HCT116 (cell line): ENCODE results near the gene SRGAP1. TPM values are rescaled to one million over a fixed set of nuclear protein-coding genes. Genes with fewer than 3 reads are reported as not detected.

Experiments
- ATAC-seq: fragments of 200-7000 bp; cut with Tn5 transposase; 2 replicates; pipeline ENCODE4 v1.9.1; 2020; ENCODE audit warnings: mild to moderate bottlenecking, moderate library complexity
- BruUV-seq: library from RNA; stranded (reverse); fragments of 400-500 nt; replicated peaks from 2 replicates; lab custom pipeline; 2021; lab: Mats Ljungman, UMichigan
- CTCF ChIA-PET: fragments of 300-600 bp; sonication (Branson Sonifier 250); formaldehyde crosslinking; loops from one replicate; lab custom pipeline; 2021; ENCODE audit warnings: antibody characterized with exemption; lab: Charles Lee
- POLR2A ChIA-PET: fragments of 300-600, 350-600 bp; sonication (Branson Sonifier 250); formaldehyde crosslinking; loops from one replicate; lab custom pipeline; 2021; ENCODE audit warnings: antibody characterized with exemption; lab: Charles Lee
- RAD21 ChIA-PET, 2 experiments: fragments of 300-600 bp; sonication (Branson Sonifier 250); formaldehyde crosslinking; loops; one replicate each; lab custom pipeline; 2023; ENCODE audit warnings: low total read pairs in 2 of 2; ENCODE audit not compliant: uncharacterized antibody in 2 of 2, unreplicated experiment in 2 of 2, low non-redundant PET in 1 of 2; lab: Charles Lee
- DNase-seq: peaks from one replicate; pipeline ENCODE4 v3.0.0-alpha.2; 2010; ENCODE audit warnings: low read depth, low spot score
- H2AFZ ChIP-seq: fragments of 200-600 bp; shearing (Covaris generic), sonication (generic); 2 replicates; pipeline ENCODE4 v1.6.1; 2017; ENCODE audit warnings: low read depth, mixed run types, mixed read lengths, antibody characterized with exemption, low read length; ENCODE audit not compliant: poor library complexity, severe bottlenecking
- H3K27ac ChIP-seq: 2 replicates; pipeline ENCODE4 v1.5.1; 2012; ENCODE audit warnings: low read depth, low read length
- H3K27me3 ChIP-seq: fragments of 200-600 bp; sonication (generic); 2 replicates; pipeline ENCODE4 v1.6.1; 2016; ENCODE audit warnings: mixed run types, low read length, mixed read lengths; ENCODE audit not compliant: insufficient read depth
- H3K36me3 ChIP-seq, 2 experiments: fragments of 200-500 bp in 1 of 2; fragments of 200-600 bp in 1 of 2; sonication (Bioruptor generic) in 1 of 2; sonication (generic) in 1 of 2; 2 replicates each; pipeline versions ENCODE4 v1.5.1 to v1.6.1; 2014 to 2016; ENCODE audit warnings: low read length in 2 of 2, inconsistent platforms in 1 of 2, mixed read lengths in 1 of 2, mixed run types in 1 of 2; ENCODE audit not compliant: insufficient read depth in 2 of 2, control insufficient read depth in 1 of 2
- H3K4me1 ChIP-seq, 2 experiments: fragments of 200-600 bp in 1 of 2; sonication (generic) in 1 of 2; 2 replicates each; pipeline versions ENCODE4 v1.5.1 to v1.6.1; 2012 to 2017; ENCODE audit warnings: low read length in 2 of 2, inconsistent platforms in 1 of 2, mild to moderate bottlenecking in 1 of 2, mixed read lengths in 1 of 2, mixed run types in 1 of 2, moderate library complexity in 1 of 2; ENCODE audit not compliant: insufficient read depth in 2 of 2, control insufficient read depth in 1 of 2
- H3K4me2 ChIP-seq: fragments of 200-600 bp; sonication (generic); 2 replicates; pipeline ENCODE4 v1.6.1; 2017; ENCODE audit warnings: mixed run types, low read length, mixed read lengths
- H3K4me3 ChIP-seq, 2 experiments: fragments of 200-600 bp in 1 of 2; sonication (generic) in 1 of 2; replicated peaks in 1 of 2; 2 replicates each; pipeline ENCODE4 v1.5.1; 2011 to 2016; ENCODE audit warnings: low read length in 2 of 2, control low read depth in 1 of 2, low read depth in 1 of 2, mild to moderate bottlenecking in 1 of 2, mixed read lengths in 1 of 2, mixed run types in 1 of 2
- H3K79me2 ChIP-seq: fragments of 200-600 bp; sonication (generic); 2 replicates; pipeline ENCODE4 v1.6.1; 2017; ENCODE audit warnings: mild to moderate bottlenecking, mixed run types, low read length, moderate library complexity, mixed read lengths; ENCODE audit not compliant: insufficient read depth
- H3K9ac ChIP-seq: fragments of 200-600 bp; sonication (generic); 2 replicates; pipeline ENCODE4 v1.6.1; 2016; ENCODE audit warnings: low read length, mixed read lengths
- H3K9me2 ChIP-seq: fragments of 200-600 bp; sonication (generic), shearing (Covaris generic); 2 replicates; pipeline ENCODE4 v1.6.1; 2017; ENCODE audit warnings: mixed run types, mild to moderate bottlenecking, moderate library complexity; ENCODE audit not compliant: insufficient read depth
- H3K9me3 ChIP-seq, 2 experiments: fragments of 200-500 bp in 1 of 2; fragments of 200-600 bp in 1 of 2; sonication (Bioruptor generic) in 1 of 2; sonication (generic) in 1 of 2; 2 replicates each; pipeline ENCODE4 v1.6.1; 2014 to 2017; ENCODE audit warnings: low read length in 2 of 2, mixed read lengths in 2 of 2, inconsistent platforms in 1 of 2, low read depth in 1 of 2, mild to moderate bottlenecking in 1 of 2, mixed run types in 1 of 2, moderate library complexity in 1 of 2; ENCODE audit not compliant: control insufficient read depth in 1 of 2, insufficient read depth in 1 of 2
- H4K20me1 ChIP-seq: fragments of 200-600 bp; sonication (generic), shearing (Covaris generic); 2 replicates; pipeline ENCODE4 v1.6.1; 2017; ENCODE audit warnings: mixed run types, mild to moderate bottlenecking, moderate library complexity; ENCODE audit not compliant: insufficient read depth
- ATF3 ChIP-seq: IDR thresholded peaks from 2 replicates; pipeline ENCODE4 v1.6.1; 2012
- CEBPB ChIP-seq: IDR thresholded peaks from 2 replicates; pipeline ENCODE4 v1.6.1; 2012; ENCODE audit warnings: low read depth
- CTCF ChIP-seq, 3 experiments: fragments of 200-600 bp in 1 of 3; sonication (generic) in 1 of 3; IDR thresholded peaks in 2 of 3; conservative IDR thresholded peaks in 1 of 3; 2 replicates each; pipeline ENCODE4 v1.5.1; 2012 to 2017; ENCODE audit warnings: low read depth in 2 of 3, low read length in 2 of 3, antibody characterized with exemption in 1 of 3, borderline replicate concordance in 1 of 3, control low read depth in 1 of 3, mild to moderate bottlenecking in 1 of 3, mixed read lengths in 1 of 3, mixed run types in 1 of 3, moderate library complexity in 1 of 3; ENCODE audit not compliant: insufficient read depth in 1 of 3
- EGR1 ChIP-seq: IDR thresholded peaks from 2 replicates; pipeline ENCODE4 v1.6.1; 2012; ENCODE audit warnings: low read depth
- ELF1 ChIP-seq: IDR thresholded peaks from 2 replicates; pipeline ENCODE4 v1.6.1; 2012; ENCODE audit warnings: low read depth, borderline replicate concordance
- EZH2 ChIP-seq: fragments of 200-600 bp; sonication (generic); IDR thresholded peaks from 2 replicates; pipeline ENCODE4 v1.6.1; 2017; ENCODE audit warnings: antibody characterized with exemption, mixed run types
- EZH2phosphoT487 ChIP-seq: fragments of 200-600 bp; IDR thresholded peaks from 2 replicates; pipeline ENCODE4 v1.6.1; 2018; ENCODE audit warnings: antibody characterized with exemption, borderline replicate concordance
- FOSL1 ChIP-seq: IDR thresholded peaks from 2 replicates; pipeline ENCODE4 v1.6.1; 2012; ENCODE audit warnings: low read depth
- JUND ChIP-seq: IDR thresholded peaks from 2 replicates; pipeline ENCODE4 v1.6.1; 2012
- MAX ChIP-seq: IDR thresholded peaks from 2 replicates; pipeline ENCODE4 v1.6.1; 2012
- POLR2A ChIP-seq: IDR thresholded peaks from 2 replicates; pipeline ENCODE4 v1.7.0; 2011; ENCODE audit warnings: borderline replicate concordance; ENCODE audit not compliant: insufficient read depth, insufficient read length; ENCODE audit errors: extremely low read depth
- POLR2AphosphoS5 ChIP-seq: IDR thresholded peaks from 2 replicates; pipeline ENCODE4 v1.6.1; 2011; ENCODE audit warnings: mild to moderate bottlenecking, low read depth, low read length, moderate library complexity
- RAD21 ChIP-seq: IDR thresholded peaks from 2 replicates; pipeline ENCODE4 v1.6.1; 2012; ENCODE audit warnings: low read depth, mild to moderate bottlenecking
- SIN3A ChIP-seq: IDR thresholded peaks from 2 replicates; pipeline ENCODE4 v1.6.1; 2012; ENCODE audit warnings: low read depth
- SP1 ChIP-seq: IDR thresholded peaks from 2 replicates; pipeline ENCODE4 v1.6.1; 2012; ENCODE audit warnings: low read depth
- SRF ChIP-seq: IDR thresholded peaks from 2 replicates; pipeline ENCODE4 v1.6.1; 2012; ENCODE audit warnings: low read depth
- TCF7L2 ChIP-seq: IDR thresholded peaks from 2 replicates; pipeline ENCODE4 v1.7.0; 2011; ENCODE audit warnings: borderline replicate concordance, inconsistent platforms; ENCODE audit not compliant: insufficient read depth, insufficient read length; ENCODE audit errors: extremely low read depth
- YY1 ChIP-seq: IDR thresholded peaks from 2 replicates; pipeline ENCODE4 v1.6.1; 2011; ENCODE audit warnings: low read length, low read depth, moderate library complexity, mild to moderate bottlenecking; ENCODE audit not compliant: insufficient replicate concordance; ENCODE audit errors: extremely low read depth
- ZFX ChIP-seq: fragments of 450-650 bp; IDR thresholded peaks from 2 replicates; pipeline ENCODE4 v1.6.1; 2017
- ZNF274 ChIP-seq: fragments of 200-500 bp; sonication (Bioruptor generic); IDR thresholded peaks from 2 replicates; pipeline ENCODE4 v1.6.1; 2014; ENCODE audit warnings: mild to moderate bottlenecking, low read depth, low read length, inconsistent platforms
- intact Hi-C: fragments of 100-400 bp; cut with micrococcal nuclease; formaldehyde crosslinking; loops from 2 replicates; pipeline ENCODE4 v1.10.0; 2022
- total RNA-seq: library from RNA; stranded (reverse); gene quantifications from one replicate; pipeline ENCODE4 v1.2.1, GENCODE V29; 2021; ENCODE audit not compliant: unreplicated experiment

Gene SRGAP1
- total RNA-seq, 1 experiment from 2014 or later = 16.6 TPM

- H3K36me3 ChIP-seq = no peaks in the 10 kb centered on the region
- no peaks in the 10 kb centered on the region for H4K20me1 ChIP-seq
- RAD21 ChIA-PET = no interaction called here
- H3K9me3 ChIP-seq = no peaks in the 10 kb centered on the region
- H3K4me1 ChIP-seq = no peaks in the 10 kb centered on the region
- TF ChIP-seq ZNF274 (no peak), ATF3 (no peak), EGR1 (no peak), RAD21 (no peak), YY1 (no peak), ZFX (no peak), ELF1 (no peak), SP1 (no peak), POLR2AphosphoS5 (no peak), POLR2A (no peak), SRF (no peak), MAX (no peak), JUND (no peak), EZH2 (no peak), CTCF (IDR thresholded peaks at IDR 0.05 in 2 of 3, conservative IDR thresholded peaks at IDR 0.05 in 1 of 3; ENCODE audit: borderline replicate concordance in 1 of 3, insufficient read depth in 1 of 3, low read depth in 2 of 3, low read length in 2 of 3) (no peak), FOSL1 (no peak), SIN3A (no peak), CEBPB (no peak), EZH2phosphoT487 (no peak), TCF7L2 (no peak)
- TF ChIP-seq, all 23 proteins: peak for 0
- H2AFZ ChIP-seq = no peak overlapping the region
- H3K27ac ChIP-seq = no peak overlapping the region
- no peaks in the 10 kb centered on the region for H3K79me2 ChIP-seq
- no peaks in the 10 kb centered on the region for H3K9me2 ChIP-seq
- intact Hi-C loops = no loop called here
- H3K4me3 ChIP-seq = no peak overlapping the region
- no peaks in the 10 kb centered on the region for H3K27me3 ChIP-seq
- DNase-seq (no peak), ATAC-seq (no peak)
- BruUV-seq = no TSS peak
- no peak overlapping the region for H3K4me2 ChIP-seq
- H3K9ac ChIP-seq = no peak overlapping the region
- ChIA-PET CTCF (interaction anchor here (3.5 kb wide), 1 partner anchor 421 kb away, joined by 23 read pairs; no protein-coding TSS in a partner anchor), POLR2A (no interaction called here)
These were observed 7.6 kb upstream of the SRGAP1 start for GRCh38 chr12:63836936-63837335.
